Panc1 (cell line): ENCODE data around the gene BAIAP3.

ENCODE experiments used
- CTCF ChIP-seq: fragments of 450-650 bp; IDR thresholded peaks from 2 replicates; pipeline ENCODE4 v1.5.1; 2017; ENCODE audit warnings: mild to moderate bottlenecking
- TF ChIP-seq, protein P1 (sequence below), 2 experiments: IDR thresholded peaks; 2 replicates each; pipeline ENCODE4 v1.6.1; 2011 to 2012; ENCODE audit warnings: low read depth in 2 of 2, control low read depth in 1 of 2, low read length in 1 of 2, mild to moderate bottlenecking in 1 of 2, moderate library complexity in 1 of 2; ENCODE audit not compliant: insufficient read depth in 1 of 2

DNA sequence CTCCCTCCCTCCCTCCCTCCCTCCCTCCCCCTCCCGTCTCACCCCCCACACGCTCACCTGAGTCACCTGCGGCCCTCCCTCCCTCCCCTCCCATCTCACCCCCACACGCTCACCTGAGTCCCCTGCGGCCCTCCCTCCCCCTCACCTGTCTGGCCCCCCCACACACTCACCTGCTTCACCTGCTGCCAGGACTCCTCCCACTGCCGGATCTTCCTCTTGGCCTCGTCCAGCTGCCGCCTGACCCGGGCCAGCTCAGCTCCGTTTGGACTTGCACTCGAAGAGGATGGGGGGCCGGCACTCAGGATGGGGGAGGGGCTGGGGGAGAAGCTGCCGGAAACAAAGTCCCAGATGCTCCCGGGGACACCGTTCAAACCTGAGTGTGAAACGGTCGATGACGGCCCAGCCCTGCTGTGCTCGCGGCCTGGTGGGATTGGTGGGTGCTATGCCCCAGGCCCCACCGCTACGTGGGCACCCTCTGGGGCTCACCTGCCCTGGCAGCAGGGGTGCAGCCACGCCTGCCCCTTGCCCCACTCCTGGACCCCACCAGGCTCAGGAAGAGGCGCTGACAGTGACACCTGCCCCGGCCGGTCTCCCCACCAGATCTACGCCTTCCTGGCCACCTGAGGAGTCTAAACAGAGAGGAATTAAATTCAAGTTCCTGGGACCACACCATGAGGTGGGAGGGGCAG, 34.2 kb downstream of the BAIAP3 start:
- no peak for TF ChIP-seq CTCF
- TF ChIP-seq, protein P1, sequence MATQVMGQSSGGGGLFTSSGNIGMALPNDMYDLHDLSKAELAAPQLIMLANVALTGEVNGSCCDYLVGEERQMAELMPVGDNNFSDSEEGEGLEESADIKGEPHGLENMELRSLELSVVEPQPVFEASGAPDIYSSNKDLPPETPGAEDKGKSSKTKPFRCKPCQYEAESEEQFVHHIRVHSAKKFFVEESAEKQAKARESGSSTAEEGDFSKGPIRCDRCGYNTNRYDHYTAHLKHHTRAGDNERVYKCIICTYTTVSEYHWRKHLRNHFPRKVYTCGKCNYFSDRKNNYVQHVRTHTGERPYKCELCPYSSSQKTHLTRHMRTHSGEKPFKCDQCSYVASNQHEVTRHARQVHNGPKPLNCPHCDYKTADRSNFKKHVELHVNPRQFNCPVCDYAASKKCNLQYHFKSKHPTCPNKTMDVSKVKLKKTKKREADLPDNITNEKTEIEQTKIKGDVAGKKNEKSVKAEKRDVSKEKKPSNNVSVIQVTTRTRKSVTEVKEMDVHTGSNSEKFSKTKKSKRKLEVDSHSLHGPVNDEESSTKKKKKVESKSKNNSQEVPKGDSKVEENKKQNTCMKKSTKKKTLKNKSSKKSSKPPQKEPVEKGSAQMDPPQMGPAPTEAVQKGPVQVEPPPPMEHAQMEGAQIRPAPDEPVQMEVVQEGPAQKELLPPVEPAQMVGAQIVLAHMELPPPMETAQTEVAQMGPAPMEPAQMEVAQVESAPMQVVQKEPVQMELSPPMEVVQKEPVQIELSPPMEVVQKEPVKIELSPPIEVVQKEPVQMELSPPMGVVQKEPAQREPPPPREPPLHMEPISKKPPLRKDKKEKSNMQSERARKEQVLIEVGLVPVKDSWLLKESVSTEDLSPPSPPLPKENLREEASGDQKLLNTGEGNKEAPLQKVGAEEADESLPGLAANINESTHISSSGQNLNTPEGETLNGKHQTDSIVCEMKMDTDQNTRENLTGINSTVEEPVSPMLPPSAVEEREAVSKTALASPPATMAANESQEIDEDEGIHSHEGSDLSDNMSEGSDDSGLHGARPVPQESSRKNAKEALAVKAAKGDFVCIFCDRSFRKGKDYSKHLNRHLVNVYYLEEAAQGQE (IDR thresholded peaks at IDR 0.05; ENCODE audit: insufficient read depth in 1 of 2, low read depth in 2 of 2, low read length in 1 of 2) = no peak
